Measurements from ENCODE around the gene MPIG6B.

DNA sequence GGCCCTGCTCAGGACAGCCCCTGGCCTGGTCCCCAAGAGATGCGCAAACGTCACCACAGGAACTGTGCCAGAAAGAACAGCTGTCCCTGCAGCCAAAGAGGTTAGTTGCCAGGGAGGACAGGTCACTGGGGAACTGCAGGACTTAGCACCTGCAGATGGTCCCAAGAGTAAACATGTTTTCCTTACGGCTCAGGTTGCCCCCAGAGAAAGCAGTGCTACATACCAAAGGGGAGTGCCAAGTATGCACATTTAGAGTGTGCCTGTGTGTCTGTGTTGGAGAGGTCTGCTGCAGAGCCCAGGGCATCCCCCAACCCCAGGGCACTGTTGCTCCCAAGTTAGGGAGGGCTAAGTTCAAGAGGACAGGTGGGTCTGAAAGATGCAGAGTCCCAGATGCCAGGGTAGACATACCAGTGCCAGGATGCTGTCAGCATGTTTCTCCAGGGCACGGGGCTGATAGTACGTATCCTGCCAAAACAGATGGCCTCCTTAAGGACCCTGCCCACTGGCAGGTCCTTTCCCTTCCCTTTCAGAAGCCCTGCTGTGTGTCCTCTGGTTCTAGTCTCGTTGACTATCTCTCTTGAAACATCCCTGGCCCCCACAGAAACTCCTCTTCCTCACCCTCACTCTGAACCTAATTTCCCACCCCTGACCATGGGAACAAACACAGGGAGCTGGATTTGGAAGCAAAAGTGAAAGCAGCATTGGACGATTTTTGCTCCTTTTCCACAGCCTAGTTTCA is 21.3 kb upstream of the MPIG6B start:
- TF ChIP-seq, protein P1, sequence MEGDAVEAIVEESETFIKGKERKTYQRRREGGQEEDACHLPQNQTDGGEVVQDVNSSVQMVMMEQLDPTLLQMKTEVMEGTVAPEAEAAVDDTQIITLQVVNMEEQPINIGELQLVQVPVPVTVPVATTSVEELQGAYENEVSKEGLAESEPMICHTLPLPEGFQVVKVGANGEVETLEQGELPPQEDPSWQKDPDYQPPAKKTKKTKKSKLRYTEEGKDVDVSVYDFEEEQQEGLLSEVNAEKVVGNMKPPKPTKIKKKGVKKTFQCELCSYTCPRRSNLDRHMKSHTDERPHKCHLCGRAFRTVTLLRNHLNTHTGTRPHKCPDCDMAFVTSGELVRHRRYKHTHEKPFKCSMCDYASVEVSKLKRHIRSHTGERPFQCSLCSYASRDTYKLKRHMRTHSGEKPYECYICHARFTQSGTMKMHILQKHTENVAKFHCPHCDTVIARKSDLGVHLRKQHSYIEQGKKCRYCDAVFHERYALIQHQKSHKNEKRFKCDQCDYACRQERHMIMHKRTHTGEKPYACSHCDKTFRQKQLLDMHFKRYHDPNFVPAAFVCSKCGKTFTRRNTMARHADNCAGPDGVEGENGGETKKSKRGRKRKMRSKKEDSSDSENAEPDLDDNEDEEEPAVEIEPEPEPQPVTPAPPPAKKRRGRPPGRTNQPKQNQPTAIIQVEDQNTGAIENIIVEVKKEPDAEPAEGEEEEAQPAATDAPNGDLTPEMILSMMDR (optimal IDR thresholded peaks at IDR 0.05 in 1 of 3, IDR thresholded peaks at IDR 0.05 in 1 of 3, conservative IDR thresholded peaks at IDR 0.05 in 1 of 3; ENCODE audit: extremely low read depth in 1 of 3, insufficient read depth in 2 of 3, low read length in 3 of 3), result no peak
- no peak for TF ChIP-seq EZH2 (IDR thresholded peaks at IDR 0.05; ENCODE audit: low read length)

Data from keratinocyte (primary cell).